Measurements from ENCODE around the gene FAM200C. TPM values are rescaled to one million over a fixed set of nuclear protein-coding genes. Genes with fewer than 3 reads are reported as not detected.

Gene FAM200C
- total and polyA plus RNA-seq, 2 of the 13 experiments (the other 11 are each of a cell fraction or from before 2014, with no cell fraction given), result 3.2 to 4.7 TPM

- TF ChIP-seq AFF4 (CRISPR knock-in tag; IDR thresholded peaks at IDR 0.05) (no peak), TOE1 (CRISPR knock-in tag; IDR thresholded peaks at IDR 0.05) (no peak), ZNF362 (CRISPR knock-in tag; IDR thresholded peaks at IDR 0.05; ENCODE audit: borderline replicate concordance) (peak; percentile 33; the same call in 1 of the 2 replicates), KDM3A (CRISPR knock-in tag; IDR thresholded peaks at IDR 0.05; ENCODE audit: low read depth) (no peak), HNRNPUL1 (IDR thresholded peaks at IDR 0.05; ENCODE audit: low read depth, low read length) (no peak), ATAD3A (CRISPR knock-in tag; IDR thresholded peaks at IDR 0.05) (no peak), FOXM1 (CRISPR knock-in tag; IDR thresholded peaks at IDR 0.05) (no peak), ZNF501 (CRISPR knock-in tag; IDR thresholded peaks at IDR 0.05) (peak; percentile 91), ZNF230 (CRISPR knock-in tag; IDR thresholded peaks at IDR 0.05) (no peak), ZNF564 (CRISPR knock-in tag; IDR thresholded peaks at IDR 0.05) (0 out of 2 replicates have a peak, but pooled peaks have one; percentile 37), HOXA5 (CRISPR knock-in tag; IDR thresholded peaks at IDR 0.05) (no peak), ZNF652 (CRISPR knock-in tag; IDR thresholded peaks at IDR 0.05; ENCODE audit: borderline replicate concordance, low read depth) (no peak), RAD21 (CRISPR knock-in tag; IDR thresholded peaks at IDR 0.05) (0 out of 2 replicates have a peak, but pooled peaks have one; percentile 13), ZFYVE20 (CRISPR knock-in tag; IDR thresholded peaks at IDR 0.05; ENCODE audit: borderline replicate concordance, low read depth) (no peak), ZNF761 (CRISPR knock-in tag; conservative IDR thresholded peaks at IDR 0.05) (no peak), JUND (CRISPR knock-in tag; IDR thresholded peaks at IDR 0.05) (no peak), PHF8 (CRISPR knock-in tag; IDR thresholded peaks at IDR 0.05) (peak; percentile 79), ZNF274 (CRISPR knock-in tag; IDR thresholded peaks at IDR 0.05) (peak; percentile 66; the same call in 1 of the 2 replicates), NCOA1 (CRISPR knock-in tag; IDR thresholded peaks at IDR 0.05) (no peak), ISL2 (CRISPR knock-in tag; IDR thresholded peaks at IDR 0.05) (0 out of 2 replicates have a peak, but pooled peaks have one; percentile 18), USF2 (IDR thresholded peaks at IDR 0.05; ENCODE audit: low read depth, low read length) (no peak), USF2 (CRISPR knock-in tag; IDR thresholded peaks at IDR 0.05; ENCODE audit: borderline replicate concordance) (no peak), TGIF2 (CRISPR knock-in tag; IDR thresholded peaks at IDR 0.05) (peak; percentile 53; the same call in 1 of the 2 replicates), CHCHD3 (CRISPR knock-in tag; IDR thresholded peaks at IDR 0.05) (0 out of 2 replicates have a peak, but pooled peaks have one; percentile 27)
Measured at GRCh38 chr5:160418561-160419457, 19.0 kb upstream of the FAM200C start, which contains the start of gene SLU7 (continued).

Data from HepG2 (cell line).